Lower leg skin (tissue), 4 donors: ENCODE measurements around the gene TTC7B. TPM values are rescaled to one million over a fixed set of nuclear protein-coding genes. Genes with fewer than 3 reads are reported as not detected.

ENCODE experiments used
- DNase-seq, 2 donors: peaks; one replicate each; pipeline ENCODE4 v3.0.0-alpha.2; 2019; ENCODE audit warnings: low spot score in 2 of 2
- H3K4me3 ChIP-seq: fragments of 200-600 bp; sonication (generic); 2 replicates; pipeline ENCODE4 v1.5.1; 2017; ENCODE audit warnings: mild to moderate bottlenecking, low read depth; ENCODE audit not compliant: poor library complexity, severe bottlenecking
- CTCF ChIP-seq, 3 donors: fragments of 450-650 bp; IDR thresholded peaks; one replicate each; pipeline ENCODE4 v1.5.1; 2016; ENCODE audit warnings: antibody characterized with exemption in 3 of 3, mild to moderate bottlenecking in 3 of 3, moderate library complexity in 2 of 3
- POLR2A ChIP-seq, 2 donors: fragments of 450-650 bp; IDR thresholded peaks; one replicate each; pipeline ENCODE4 v1.6.1; 2016 to 2017; ENCODE audit warnings: antibody characterized with exemption in 2 of 2, mild to moderate bottlenecking in 1 of 2, moderate library complexity in 1 of 2
- WGBS, 2 donors: methylation state at CpG; one replicate each; pipeline ENCODE4 v1.1.5; 2018; 5-methylcytosine and 5-hydroxymethylcytosine counted together
- intact Hi-C: fragments of 100-400 bp; cut with DNase I; formaldehyde crosslinking; loops from one replicate; pipeline ENCODE4 v1.15.0; 2023; ENCODE audit warnings: low total_unique reads
- total RNA-seq, 4 donors: library from RNA; depleted of rRNA; stranded (reverse); fragments of >200 nt; gene quantifications; one replicate each; pipeline ENCODE4 v1.1.0, GENCODE V29; 2016

TTC7B gene
- total RNA-seq, 4 donors from 2014 or later = 10.3 to 28.7 (median 20.2) TPM

GRCh38 chr14:90714811-90715210, 101.4 kb downstream of the TTC7B start:
- 88 to 100% methylated on average over 1 of the region's 1 CpG for WGBS, 2 donors
- H3K4me3 ChIP-seq = no peak overlapping the region
- DNase-seq = no peak
- TF ChIP-seq POLR2A (IDR thresholded peaks at IDR 0.05) (no peak), CTCF (IDR thresholded peaks at IDR 0.05) (no peak)
- intact Hi-C loops = no loop called here

- H3K4me3 ChIP-seq = no peak overlapping the region
- DNase-seq = no peak
- intact Hi-C loops = no loop called here
- no peak for TF ChIP-seq CTCF (IDR thresholded peaks at IDR 0.05)
- TF ChIP-seq POLR2A (IDR thresholded peaks at IDR 0.05) = no peak
- WGBS, 2 donors = 89 to 95% methylated on average over 9 of the region's 9 CpGs
These were observed 111.4 kb downstream of the TTC7B start for GRCh38 chr14:90704738-90705392.

GRCh38 chr14:90703841-90704737, 112.1 kb downstream of the TTC7B start:
- no peak for DNase-seq
- H3K4me3 ChIP-seq = no peak overlapping the region
- intact Hi-C loops = no loop called here
- no peak for TF ChIP-seq POLR2A (IDR thresholded peaks at IDR 0.05)
- no peak for TF ChIP-seq CTCF (IDR thresholded peaks at IDR 0.05)
- 78 to 85% methylated on average over 14 of the region's 14 CpGs for WGBS, 2 donors

- no peak overlapping the region for H3K4me3 ChIP-seq
- intact Hi-C loops = no loop called here
- 77 to 87% methylated on average over 16 of the region's 16 CpGs for WGBS, 2 donors
- no peak for TF ChIP-seq CTCF (IDR thresholded peaks at IDR 0.05)
- no peak for TF ChIP-seq POLR2A (IDR thresholded peaks at IDR 0.05)
- DNase-seq = no peak
These were observed 115.1 kb downstream of the TTC7B start for GRCh38 chr14:90700933-90701776.

- intact Hi-C loops = loop anchor here (10.0 kb wide), 2 partner anchors 294 to 394 kb away; no protein-coding TSS in a partner anchor
- no peak overlapping the region for H3K4me3 ChIP-seq
- no peak for TF ChIP-seq POLR2A (IDR thresholded peaks at IDR 0.05)
- 85 to 88% methylated on average over 7 of the region's 7 CpGs for WGBS, 2 donors
- no peak for DNase-seq
These were observed 117.2 kb downstream of the TTC7B start for GRCh38 chr14:90699016-90699415.
